ENCODE measurements around the gene STARD13.

DNA sequence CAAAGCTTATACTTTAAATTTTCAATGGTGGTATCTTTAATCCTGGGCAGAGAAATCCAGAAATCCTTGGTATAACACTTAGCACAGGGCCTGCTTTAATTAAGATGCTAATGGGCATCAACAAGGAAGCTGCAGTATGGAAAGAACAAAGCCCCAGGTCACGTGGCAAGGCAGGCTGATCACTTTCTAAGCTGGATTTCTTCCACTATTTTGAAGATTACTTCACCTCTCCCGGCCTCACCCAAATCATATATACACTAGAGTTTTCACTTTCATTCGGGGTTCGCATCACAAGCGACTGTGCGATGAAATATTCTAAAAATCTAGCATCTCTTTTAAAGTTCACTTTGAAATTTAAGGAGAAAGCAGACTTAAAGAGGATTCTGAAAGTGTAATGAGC is 71.8 kb downstream of the STARD13 start:
- TF ChIP-seq, protein P1, sequence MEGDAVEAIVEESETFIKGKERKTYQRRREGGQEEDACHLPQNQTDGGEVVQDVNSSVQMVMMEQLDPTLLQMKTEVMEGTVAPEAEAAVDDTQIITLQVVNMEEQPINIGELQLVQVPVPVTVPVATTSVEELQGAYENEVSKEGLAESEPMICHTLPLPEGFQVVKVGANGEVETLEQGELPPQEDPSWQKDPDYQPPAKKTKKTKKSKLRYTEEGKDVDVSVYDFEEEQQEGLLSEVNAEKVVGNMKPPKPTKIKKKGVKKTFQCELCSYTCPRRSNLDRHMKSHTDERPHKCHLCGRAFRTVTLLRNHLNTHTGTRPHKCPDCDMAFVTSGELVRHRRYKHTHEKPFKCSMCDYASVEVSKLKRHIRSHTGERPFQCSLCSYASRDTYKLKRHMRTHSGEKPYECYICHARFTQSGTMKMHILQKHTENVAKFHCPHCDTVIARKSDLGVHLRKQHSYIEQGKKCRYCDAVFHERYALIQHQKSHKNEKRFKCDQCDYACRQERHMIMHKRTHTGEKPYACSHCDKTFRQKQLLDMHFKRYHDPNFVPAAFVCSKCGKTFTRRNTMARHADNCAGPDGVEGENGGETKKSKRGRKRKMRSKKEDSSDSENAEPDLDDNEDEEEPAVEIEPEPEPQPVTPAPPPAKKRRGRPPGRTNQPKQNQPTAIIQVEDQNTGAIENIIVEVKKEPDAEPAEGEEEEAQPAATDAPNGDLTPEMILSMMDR (IDR thresholded peaks at IDR 0.05), result no peak
- TF ChIP-seq POLR2A (IDR thresholded peaks at IDR 0.05) (no peak), POLR2AphosphoS5 (IDR thresholded peaks at IDR 0.05) (no peak)
